ENCODE results near the gene SNX8.

The SNX8 gene

GRCh38 chr7:2325162-2325561 lies 10.9 kb upstream of the SNX8 start:
- Histone ChIP-seq H3K4me3 (ENCODE audit: low read depth, low read length) (no peak overlapping the region), H2BK12ac (ENCODE audit: low read length) (no peak overlapping the region), H3K23ac (ENCODE audit: low read length) (no peak overlapping the region), H3K27ac (ENCODE audit: low read depth, low read length) (no peak overlapping the region), H3K79me1 (ENCODE audit: low read length) (no peaks in the 10 kb centered on the region), H3K9me3 (ENCODE audit: insufficient read depth, low read depth, low read length) (peaks cover 1% of the 10 kb centered on the region), H4K12ac (ENCODE audit: low read depth, low read length) (no peak overlapping the region), H3K14ac (ENCODE audit: low read length) (no peak overlapping the region), H3K79me2 (ENCODE audit: control insufficient read depth, insufficient read depth, low read length, poor library complexity) (no peaks in the 10 kb centered on the region), H3K36me3 (ENCODE audit: control insufficient read depth in 1 of 2, insufficient read depth in 2 of 2, low read length in 2 of 2) (no peaks in the 10 kb centered on the region), H2AK5ac (ENCODE audit: low read length) (no peak overlapping the region), H4K91ac (ENCODE audit: low read depth, low read length) (no peak overlapping the region), H4K8ac (ENCODE audit: low read depth, low read length) (no peak overlapping the region), H3K18ac (ENCODE audit: low read length) (no peak overlapping the region), H3K27me3 (ENCODE audit: insufficient read depth, low read length) (no peaks in the 10 kb centered on the region), H2AFZ (ENCODE audit: insufficient read depth, low read length, poor library complexity) (no peak overlapping the region), H3K4me2 (ENCODE audit: low read length) (no peak overlapping the region), H3K9ac (ENCODE audit: low read length) (no peak overlapping the region), H2BK120ac (ENCODE audit: insufficient read depth, low read length, poor library complexity) (no peak overlapping the region), H2BK5ac (ENCODE audit: low read depth, low read length, poor library complexity) (no peak overlapping the region), H3K4me1 (ENCODE audit: control insufficient read depth in 1 of 2, insufficient read depth in 2 of 2, low read length in 2 of 2) (peaks cover 0 to 2% of the 10 kb centered on the region in 2 experiments), H3K4ac (ENCODE audit: low read depth, low read length) (no peak overlapping the region)
- DNase-seq = no peak
- WGBS (ENCODE audit: extremely low coverage, insufficient coverage, insufficient read length) = no CpG with 5 or more reads among the region's 4 CpGs

- Histone ChIP-seq H4K8ac (ENCODE audit: low read depth, low read length) (no peak overlapping the region), H3K9me3 (ENCODE audit: insufficient read depth, low read depth, low read length) (peaks cover 2% of the 10 kb centered on the region), H3K14ac (ENCODE audit: low read length) (no peak overlapping the region), H3K36me3 (ENCODE audit: control insufficient read depth in 1 of 2, insufficient read depth in 2 of 2, low read length in 2 of 2) (no peaks in the 10 kb centered on the region), H3K27ac (ENCODE audit: low read depth, low read length) (no peak overlapping the region), H3K9ac (ENCODE audit: low read length) (no peak overlapping the region), H3K4me3 (ENCODE audit: low read depth, low read length) (no peak overlapping the region), H4K12ac (ENCODE audit: low read depth, low read length) (no peak overlapping the region), H3K79me2 (ENCODE audit: control insufficient read depth, insufficient read depth, low read length, poor library complexity) (no peaks in the 10 kb centered on the region), H2AFZ (ENCODE audit: insufficient read depth, low read length, poor library complexity) (peak overlapping the region; percentile 0), H3K4me2 (ENCODE audit: low read length) (no peak overlapping the region), H2AK5ac (ENCODE audit: low read length) (no peak overlapping the region), H3K4me1 (ENCODE audit: control insufficient read depth in 1 of 2, insufficient read depth in 2 of 2, low read length in 2 of 2) (no peaks in the 10 kb centered on the region), H3K79me1 (ENCODE audit: low read length) (no peaks in the 10 kb centered on the region), H3K18ac (ENCODE audit: low read length) (no peak overlapping the region), H2BK5ac (ENCODE audit: low read depth, low read length, poor library complexity) (no peak overlapping the region), H3K27me3 (ENCODE audit: insufficient read depth, low read length) (no peaks in the 10 kb centered on the region), H3K23ac (ENCODE audit: low read length) (no peak overlapping the region), H2BK120ac (ENCODE audit: insufficient read depth, low read length, poor library complexity) (no peak overlapping the region), H4K91ac (ENCODE audit: low read depth, low read length) (no peak overlapping the region), H2BK12ac (ENCODE audit: low read length) (no peak overlapping the region), H3K4ac (ENCODE audit: low read depth, low read length) (no peak overlapping the region)
- no CpG with 5 or more reads among the region's 11 CpGs for WGBS (ENCODE audit: extremely low coverage, insufficient coverage, insufficient read length)
- peak in 1 of 2 donors; percentile 34 for DNase-seq
Measured at GRCh38 chr7:2321020-2321419, 6.8 kb upstream of the SNX8 start.

GRCh38 chr7:2317556-2318293 lies 3.5 kb upstream of the SNX8 start:
- no peak for DNase-seq
- H3K4me1 ChIP-seq (ENCODE audit: control insufficient read depth in 1 of 2, insufficient read depth in 2 of 2, low read length in 2 of 2) = peaks cover 2 to 8% of the 10 kb centered on the region in 2 experiments
- H3K23ac ChIP-seq (ENCODE audit: low read length) = no peak overlapping the region
- peaks cover 4% of the 10 kb centered on the region for H3K79me2 ChIP-seq (ENCODE audit: control insufficient read depth, insufficient read depth, low read length, poor library complexity)
- H3K9me3 ChIP-seq (ENCODE audit: insufficient read depth, low read depth, low read length) = peaks cover 4% of the 10 kb centered on the region
- no peak overlapping the region for H2BK12ac ChIP-seq (ENCODE audit: low read length)
- no peak overlapping the region for H4K8ac ChIP-seq (ENCODE audit: low read depth, low read length)
- H3K14ac ChIP-seq (ENCODE audit: low read length) = no peak overlapping the region
- H3K18ac ChIP-seq (ENCODE audit: low read length) = no peak overlapping the region
- H3K36me3 ChIP-seq (ENCODE audit: control insufficient read depth in 1 of 2, insufficient read depth in 2 of 2, low read length in 2 of 2) = no peaks in the 10 kb centered on the region
- no peak overlapping the region for H3K4me2 ChIP-seq (ENCODE audit: low read length)
- H2BK120ac ChIP-seq (ENCODE audit: insufficient read depth, low read length, poor library complexity) = no peak overlapping the region
- peaks cover 3% of the 10 kb centered on the region for H3K79me1 ChIP-seq (ENCODE audit: low read length)
- H3K9ac ChIP-seq (ENCODE audit: low read length) = no peak overlapping the region
- no peak overlapping the region for H2AFZ ChIP-seq (ENCODE audit: insufficient read depth, low read length, poor library complexity)
- no peak overlapping the region for H2AK5ac ChIP-seq (ENCODE audit: low read length)
- no peak overlapping the region for H3K4me3 ChIP-seq (ENCODE audit: low read depth, low read length)
- H3K27me3 ChIP-seq (ENCODE audit: insufficient read depth, low read length) = no peaks in the 10 kb centered on the region
- no peak overlapping the region for H3K27ac ChIP-seq (ENCODE audit: low read depth, low read length)
- no peak overlapping the region for H2BK5ac ChIP-seq (ENCODE audit: low read depth, low read length, poor library complexity)
- H4K91ac ChIP-seq (ENCODE audit: low read depth, low read length) = no peak overlapping the region
- H3K4ac ChIP-seq (ENCODE audit: low read depth, low read length) = no peak overlapping the region
- WGBS (ENCODE audit: extremely low coverage, insufficient coverage, insufficient read length) = no CpG with 5 or more reads among the region's 12 CpGs
- no peak overlapping the region for H4K12ac ChIP-seq (ENCODE audit: low read depth, low read length)

GRCh38 chr7:2316578-2316977 lies 2.3 kb upstream of the SNX8 start:
- H3K79me2 ChIP-seq (ENCODE audit: control insufficient read depth, insufficient read depth, low read length, poor library complexity) = peaks cover 4% of the 10 kb centered on the region
- no peak overlapping the region for H2BK5ac ChIP-seq (ENCODE audit: low read depth, low read length, poor library complexity)
- peaks cover 2 to 12% of the 10 kb centered on the region in 2 experiments for H3K4me1 ChIP-seq (ENCODE audit: control insufficient read depth in 1 of 2, insufficient read depth in 2 of 2, low read length in 2 of 2)
- no peak overlapping the region for H3K27ac ChIP-seq (ENCODE audit: low read depth, low read length)
- no CpG with 5 or more reads among the region's 1 CpG for WGBS (ENCODE audit: extremely low coverage, insufficient coverage, insufficient read length)
- no peak overlapping the region for H3K9ac ChIP-seq (ENCODE audit: low read length)
- H3K27me3 ChIP-seq (ENCODE audit: insufficient read depth, low read length) = no peaks in the 10 kb centered on the region
- no peak overlapping the region for H2AK5ac ChIP-seq (ENCODE audit: low read length)
- H4K8ac ChIP-seq (ENCODE audit: low read depth, low read length) = no peak overlapping the region
- H4K12ac ChIP-seq (ENCODE audit: low read depth, low read length) = no peak overlapping the region
- H3K9me3 ChIP-seq (ENCODE audit: insufficient read depth, low read depth, low read length) = peaks cover 4% of the 10 kb centered on the region
- H2AFZ ChIP-seq (ENCODE audit: insufficient read depth, low read length, poor library complexity) = no peak overlapping the region
- H3K79me1 ChIP-seq (ENCODE audit: low read length) = peaks cover 3% of the 10 kb centered on the region
- no peak overlapping the region for H3K4me2 ChIP-seq (ENCODE audit: low read length)
- H4K91ac ChIP-seq (ENCODE audit: low read depth, low read length) = no peak overlapping the region
- no peak overlapping the region for H3K4ac ChIP-seq (ENCODE audit: low read depth, low read length)
- H3K18ac ChIP-seq (ENCODE audit: low read length) = no peak overlapping the region
- no peak overlapping the region for H2BK120ac ChIP-seq (ENCODE audit: insufficient read depth, low read length, poor library complexity)
- no peak for DNase-seq
- no peaks in the 10 kb centered on the region for H3K36me3 ChIP-seq (ENCODE audit: control insufficient read depth in 1 of 2, insufficient read depth in 2 of 2, low read length in 2 of 2)
- H2BK12ac ChIP-seq (ENCODE audit: low read length) = no peak overlapping the region
- H3K23ac ChIP-seq (ENCODE audit: low read length) = no peak overlapping the region
- no peak overlapping the region for H3K4me3 ChIP-seq (ENCODE audit: low read depth, low read length)
- H3K14ac ChIP-seq (ENCODE audit: low read length) = no peak overlapping the region

Measured in trophoblast cell (in vitro differentiated cells and primary cell).